ENCODE results near the gene PCGF1. TPM values are rescaled to one million over a fixed set of nuclear protein-coding genes. Genes with fewer than 3 reads are reported as not detected.

PCGF1 gene
- total and polyA plus RNA-seq, 2 experiments from 2014 or later, result 24.1 to 24.8 TPM

DNA sequence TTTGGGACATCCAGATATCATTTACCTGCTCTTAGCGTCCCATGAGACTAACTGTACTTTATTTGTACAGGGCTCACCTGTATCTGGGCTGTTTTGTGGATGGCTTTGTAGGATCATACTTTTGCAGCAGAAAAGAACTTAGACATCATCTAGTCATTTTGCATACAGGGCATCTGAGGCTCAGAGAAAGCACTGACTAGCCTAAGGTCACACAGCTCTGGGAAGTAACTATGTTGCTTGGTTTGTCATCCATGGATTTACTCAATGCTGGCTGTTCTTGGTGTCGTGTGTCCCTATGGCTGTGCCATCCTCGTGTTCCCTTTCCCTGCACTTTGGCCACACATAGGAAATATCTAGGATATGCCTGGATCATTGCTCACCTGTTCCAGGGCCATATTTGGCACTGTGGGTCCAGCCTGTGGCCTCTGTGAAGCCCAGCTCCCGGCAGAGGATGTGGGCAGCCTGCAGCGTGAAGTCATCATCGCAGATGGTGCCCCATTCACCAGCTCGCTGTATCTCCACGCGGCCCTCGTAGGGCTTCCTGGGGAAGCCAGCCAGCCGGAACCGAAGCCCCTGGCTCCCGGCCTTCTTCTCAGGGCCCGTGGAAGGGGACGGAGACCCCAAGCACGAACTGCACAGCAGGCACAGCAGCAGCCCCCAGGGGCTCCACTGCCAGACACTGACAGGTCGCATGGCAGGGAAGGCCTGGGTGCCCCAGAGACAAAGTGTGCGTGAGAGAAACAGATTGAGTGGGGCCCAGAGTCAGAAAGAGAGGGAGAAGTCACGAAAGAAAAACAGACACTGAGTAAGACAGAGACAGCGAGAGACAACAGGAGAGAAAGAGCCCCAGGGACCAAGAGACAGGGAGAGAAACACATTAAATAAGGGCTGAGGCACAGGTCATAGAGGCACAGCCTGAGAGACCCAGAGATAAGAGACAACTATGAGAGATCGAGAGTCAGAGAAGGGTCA is 44.7 kb upstream of the PCGF1 start:
- Histone ChIP-seq H3K9ac (peak overlapping the region; percentile 83), H3K9me3 (ENCODE audit: low read depth) (no peaks in the 10 kb centered on the region), H3K27me3 (replicated peaks; ENCODE audit: insufficient read depth) (no peaks in the 10 kb centered on the region), H3K79me2 (ENCODE audit: insufficient read depth) (peaks cover 55% of the 10 kb centered on the region), H3F3A (ENCODE audit: insufficient read depth) (peaks cover 12% of the 10 kb centered on the region; the same call in 1 of the 2 replicates), H3K9me2 (ENCODE audit: insufficient read depth) (no peaks in the 10 kb centered on the region), H2AFZ (peak overlapping the region; percentile 93; the same call in 1 of the 2 replicates), H3K4me2 (ENCODE audit: unreplicated experiment) (peak overlapping the region; percentile 84), H3K4me1 (ENCODE audit: insufficient read depth) (peaks cover 32% of the 10 kb centered on the region), H3K4me3 (peak overlapping the region; percentile 97), H4K20me1 (ENCODE audit: insufficient read depth) (no peaks in the 10 kb centered on the region), H3K27ac (peak overlapping the region; percentile 87), H3K36me3 (ENCODE audit: low read depth) (no peaks in the 10 kb centered on the region)
- DNase-seq, result peak; percentile 36
- TF ChIP-seq EZH2 (IDR thresholded peaks at IDR 0.05; ENCODE audit: insufficient read depth, poor library complexity, severe bottlenecking) (no peak), EZH2phosphoT487 (IDR thresholded peaks at IDR 0.05; ENCODE audit: insufficient read depth, low read depth) (no peak)
- in situ Hi-C loops (cut with MboI), result no loop called here
- 89 to 94% methylated on average over 21 of the region's 21 CpGs for WGBS, 2 experiments (ENCODE audit: low coverage in 1 of 2, low lambda C conversion rate in 2 of 2, missing lambda C conversion rate in 2 of 2)

DNA sequence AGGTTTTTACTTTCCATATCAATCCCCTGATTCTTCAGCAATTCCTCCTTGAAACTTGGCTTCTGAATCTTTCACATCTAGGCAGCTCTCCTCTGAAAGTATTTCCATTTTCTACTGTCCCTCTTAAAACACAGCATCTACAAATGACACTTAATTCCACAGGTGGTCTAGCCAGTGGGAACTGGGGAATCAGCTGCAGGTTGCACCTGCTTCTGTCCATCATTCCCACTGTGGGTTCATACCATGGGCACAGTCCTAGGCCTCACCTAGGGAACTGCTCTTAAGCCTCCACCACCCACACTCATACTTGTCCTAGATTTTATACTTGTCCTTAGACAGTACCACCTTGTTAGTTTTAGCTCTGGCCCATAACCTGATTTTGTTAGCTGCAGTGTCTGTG is 44.0 kb upstream of the PCGF1 start:
- H3K27ac ChIP-seq, result no peak overlapping the region
- no peak overlapping the region for H3K4me3 ChIP-seq
- H3K9ac ChIP-seq, result no peak overlapping the region
- peaks cover 55% of the 10 kb centered on the region for H3K79me2 ChIP-seq (ENCODE audit: insufficient read depth)
- no peaks in the 10 kb centered on the region for H3K36me3 ChIP-seq (ENCODE audit: low read depth)
- TF ChIP-seq EZH2 (IDR thresholded peaks at IDR 0.05; ENCODE audit: insufficient read depth, poor library complexity, severe bottlenecking), result no peak
- no peak for TF ChIP-seq EZH2phosphoT487 (IDR thresholded peaks at IDR 0.05; ENCODE audit: insufficient read depth, low read depth)
- no peak overlapping the region for H2AFZ ChIP-seq
- in situ Hi-C loops (cut with MboI), result no loop called here
- peaks cover 32% of the 10 kb centered on the region for H3K4me1 ChIP-seq (ENCODE audit: insufficient read depth)
- H3K27me3 ChIP-seq (replicated peaks; ENCODE audit: insufficient read depth), result no peaks in the 10 kb centered on the region
- DNase-seq, result no peak
- no peaks in the 10 kb centered on the region for H3K9me2 ChIP-seq (ENCODE audit: insufficient read depth)
- H3K4me2 ChIP-seq (ENCODE audit: unreplicated experiment), result no peak overlapping the region
- H4K20me1 ChIP-seq (ENCODE audit: insufficient read depth), result no peaks in the 10 kb centered on the region
- H3F3A ChIP-seq (ENCODE audit: insufficient read depth), result peaks cover 12% of the 10 kb centered on the region; the same call in 1 of the 2 replicates
- no peaks in the 10 kb centered on the region for H3K9me3 ChIP-seq (ENCODE audit: low read depth)

DNA sequence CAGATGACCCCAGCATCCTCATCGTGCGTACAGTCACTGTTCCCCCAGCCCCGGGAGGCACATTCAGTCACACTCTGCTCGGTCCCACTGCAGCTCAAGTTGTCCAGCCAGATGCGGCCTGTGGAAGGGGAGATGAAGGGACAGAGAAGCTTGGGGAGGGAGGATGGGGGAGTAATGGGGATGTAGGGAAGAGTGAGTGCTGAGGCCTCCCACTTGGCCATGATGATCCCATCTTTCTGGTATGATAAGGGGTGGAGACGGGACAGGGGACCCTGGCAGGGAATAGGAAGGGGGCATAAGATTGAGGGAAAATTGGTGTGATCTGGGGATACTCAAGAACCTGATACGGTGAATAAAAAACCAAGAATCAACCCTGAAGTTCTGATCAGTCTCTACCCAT is 42.7 kb upstream of the PCGF1 start:
- H3K4me2 ChIP-seq (ENCODE audit: unreplicated experiment), result peak overlapping the region; percentile 78
- H2AFZ ChIP-seq, result no peak overlapping the region
- no peaks in the 10 kb centered on the region for H3K9me3 ChIP-seq (ENCODE audit: low read depth)
- WGBS, 2 experiments (ENCODE audit: low coverage in 1 of 2, low lambda C conversion rate in 2 of 2, missing lambda C conversion rate in 2 of 2), result 92 to 93% methylated on average over 7 of the region's 7 CpGs
- TF ChIP-seq EZH2phosphoT487 (IDR thresholded peaks at IDR 0.05; ENCODE audit: insufficient read depth, low read depth), result no peak
- TF ChIP-seq EZH2 (IDR thresholded peaks at IDR 0.05; ENCODE audit: insufficient read depth, poor library complexity, severe bottlenecking), result no peak
- peaks cover 32% of the 10 kb centered on the region for H3K4me1 ChIP-seq (ENCODE audit: insufficient read depth)
- H3K9me2 ChIP-seq (ENCODE audit: insufficient read depth), result no peaks in the 10 kb centered on the region
- in situ Hi-C loops (cut with MboI), result no loop called here
- H3K9ac ChIP-seq, result no peak overlapping the region
- no peaks in the 10 kb centered on the region for H4K20me1 ChIP-seq (ENCODE audit: insufficient read depth)
- H3K27ac ChIP-seq, result no peak overlapping the region
- H3K36me3 ChIP-seq (ENCODE audit: low read depth), result no peaks in the 10 kb centered on the region
- H3K4me3 ChIP-seq, result no peak overlapping the region
- peaks cover 15% of the 10 kb centered on the region; the same call in 1 of the 2 replicates for H3F3A ChIP-seq (ENCODE audit: insufficient read depth)
- H3K27me3 ChIP-seq (replicated peaks; ENCODE audit: insufficient read depth), result no peaks in the 10 kb centered on the region
- H3K79me2 ChIP-seq (ENCODE audit: insufficient read depth), result peaks cover 48% of the 10 kb centered on the region
- no peak for DNase-seq

DNA sequence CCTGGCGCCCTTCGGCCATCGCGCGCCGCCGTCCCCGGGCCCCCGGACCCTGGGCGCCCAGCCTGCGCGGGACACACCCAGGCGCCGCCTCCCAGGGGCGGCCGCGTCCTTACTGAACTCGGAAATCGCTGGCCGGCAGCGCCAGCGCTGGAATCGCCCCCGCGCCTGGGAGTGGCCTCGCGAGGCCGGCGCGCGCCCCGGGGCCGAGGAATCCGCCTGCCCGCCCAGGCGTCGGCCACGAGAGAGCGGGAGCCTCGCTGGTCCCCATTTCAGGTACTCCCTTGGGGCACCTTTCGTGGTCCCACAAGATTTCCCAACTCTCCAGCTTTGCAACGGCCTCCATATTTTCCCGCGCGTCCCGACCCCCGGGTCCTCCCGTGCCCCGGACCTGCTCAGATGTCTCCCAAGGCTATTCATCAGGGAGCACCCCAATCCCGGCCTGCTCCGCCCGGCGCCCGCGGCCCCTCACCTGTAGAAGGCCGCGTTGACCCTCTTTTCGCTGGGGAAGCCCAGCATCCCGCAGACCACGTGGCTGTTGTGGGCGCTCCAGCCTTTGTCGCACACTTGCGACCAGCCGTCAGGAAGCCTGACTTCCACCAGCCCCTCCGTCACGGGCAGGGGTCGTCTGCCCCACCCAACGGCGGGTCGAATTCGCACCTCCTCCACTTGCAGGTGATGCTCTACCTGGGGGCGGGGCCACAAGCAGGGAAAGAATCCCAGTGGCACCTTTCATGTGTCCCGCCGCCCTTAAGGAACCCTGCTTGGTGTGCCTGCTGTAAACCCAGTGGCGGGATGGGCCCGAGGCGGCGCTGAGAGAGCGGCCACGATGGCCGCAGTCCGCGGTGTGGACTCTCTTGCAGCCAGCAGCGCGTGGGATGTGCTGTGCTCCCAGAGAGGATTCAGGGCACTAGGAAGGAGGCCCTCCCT is 41.7 kb upstream of the PCGF1 start:
- Histone ChIP-seq H3K27me3 (replicated peaks; ENCODE audit: insufficient read depth) (no peaks in the 10 kb centered on the region), H2AFZ (peak overlapping the region; percentile 80), H3K27ac (peak overlapping the region; percentile 34), H3K9me3 (ENCODE audit: low read depth) (no peaks in the 10 kb centered on the region), H3K36me3 (ENCODE audit: low read depth) (no peaks in the 10 kb centered on the region), H3F3A (ENCODE audit: insufficient read depth) (peaks cover 15% of the 10 kb centered on the region; the same call in 1 of the 2 replicates), H3K79me2 (ENCODE audit: insufficient read depth) (peaks cover 42% of the 10 kb centered on the region; the same call in 1 of the 2 replicates), H3K9me2 (ENCODE audit: insufficient read depth) (no peaks in the 10 kb centered on the region), H4K20me1 (ENCODE audit: insufficient read depth) (no peaks in the 10 kb centered on the region), H3K4me3 (peak overlapping the region; percentile 69), H3K4me2 (ENCODE audit: unreplicated experiment) (peak overlapping the region; percentile 78), H3K9ac (peak overlapping the region; percentile 73), H3K4me1 (ENCODE audit: insufficient read depth) (peaks cover 32% of the 10 kb centered on the region)
- in situ Hi-C loops (cut with MboI), result no loop called here
- no peak for TF ChIP-seq EZH2phosphoT487 (IDR thresholded peaks at IDR 0.05; ENCODE audit: insufficient read depth, low read depth)
- TF ChIP-seq EZH2 (IDR thresholded peaks at IDR 0.05; ENCODE audit: insufficient read depth, poor library complexity, severe bottlenecking), result no peak
- DNase-seq, result peak; percentile 90
- WGBS, 2 experiments (ENCODE audit: low coverage in 1 of 2, low lambda C conversion rate in 2 of 2, missing lambda C conversion rate in 2 of 2), result 15 to 17% methylated on average over 70 to 73 of the region's 85 CpGs
